ENCODE results near the gene ARPIN. TPM values are rescaled to one million over a fixed set of nuclear protein-coding genes. Genes with fewer than 3 reads are reported as not detected.

ARPIN gene
- total and polyA plus RNA-seq, 2 experiments from 2014 or later: 0.79 to 2.8 TPM

DNA sequence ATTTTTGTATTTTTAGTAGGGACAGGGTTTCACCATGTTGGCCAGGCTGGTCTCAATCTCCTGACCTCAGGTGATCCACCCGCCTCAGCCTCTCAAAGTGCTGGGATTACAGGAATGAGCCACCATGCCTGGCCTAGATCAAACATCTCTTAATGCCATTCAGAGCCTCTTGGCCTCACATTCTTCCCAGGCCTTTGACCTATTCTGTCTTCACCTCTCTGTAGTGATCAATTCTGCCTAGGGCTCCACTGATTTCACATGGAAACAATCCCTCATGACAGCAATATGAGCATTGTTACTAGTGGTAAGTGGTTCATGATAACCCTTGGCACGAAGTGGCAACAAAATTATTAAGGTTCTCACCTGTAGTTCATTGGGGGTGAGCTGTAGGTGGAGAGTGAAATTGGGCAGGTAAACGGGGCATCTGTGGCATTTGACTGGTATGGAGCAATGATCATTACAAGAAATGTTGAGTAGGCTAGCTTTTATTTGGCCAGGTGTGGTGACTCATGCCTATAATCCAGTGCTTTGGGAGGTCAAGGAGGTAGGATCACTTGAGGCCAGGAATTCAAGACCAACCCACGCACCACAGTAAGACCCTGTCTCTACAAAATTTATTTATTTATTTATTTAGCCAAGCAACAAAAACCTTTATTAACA lies 4.8 kb upstream of the ARPIN start:
- Histone ChIP-seq H3K4me1 (ENCODE audit: insufficient read depth) (peaks cover 8% of the 10 kb centered on the region), H3K27ac (ENCODE audit: low read depth) (no peak overlapping the region), H3K4me2 (no peak overlapping the region), H3K79me2 (replicated peaks; ENCODE audit: insufficient read depth) (no peaks in the 10 kb centered on the region), H3F3A (replicated peaks; ENCODE audit: low read depth) (no peaks in the 10 kb centered on the region), H3K4me3 (no peak overlapping the region), H4K20me1 (replicated peaks; ENCODE audit: insufficient read depth) (no peaks in the 10 kb centered on the region), H3K36me3 (ENCODE audit: insufficient read depth) (no peaks in the 10 kb centered on the region), H2AFZ (no peak overlapping the region), H3K9me2 (ENCODE audit: insufficient read depth) (no peaks in the 10 kb centered on the region), H3K27me3 (ENCODE audit: insufficient read depth) (no peaks in the 10 kb centered on the region)
- no peaks in the 10 kb centered on the region for H3K36me3 Mint-ChIP-seq (ENCODE audit: low read depth)
- ATAC-seq: no peak
- H3K27ac Mint-ChIP-seq: no peak overlapping the region
- peaks cover 7% of the 10 kb centered on the region; the same call in 2 of the 3 replicates for H3K4me1 Mint-ChIP-seq
- no peak for TF ChIP-seq STAT1 (IDR thresholded peaks at IDR 0.05; ENCODE audit: unreplicated experiment)
- no peak for TF ChIP-seq EZH2 (IDR thresholded peaks at IDR 0.05; ENCODE audit: low read depth, unreplicated experiment)
- no peak for DNase-seq (ENCODE audit: low spot score)
- no peaks in the 10 kb centered on the region for H3K9me3 Mint-ChIP-seq
- no peaks in the 10 kb centered on the region for H3K27me3 Mint-ChIP-seq (ENCODE audit: insufficient read depth, low read depth, poor library complexity)
- H3K4me3 Mint-ChIP-seq: no peak overlapping the region

DNA sequence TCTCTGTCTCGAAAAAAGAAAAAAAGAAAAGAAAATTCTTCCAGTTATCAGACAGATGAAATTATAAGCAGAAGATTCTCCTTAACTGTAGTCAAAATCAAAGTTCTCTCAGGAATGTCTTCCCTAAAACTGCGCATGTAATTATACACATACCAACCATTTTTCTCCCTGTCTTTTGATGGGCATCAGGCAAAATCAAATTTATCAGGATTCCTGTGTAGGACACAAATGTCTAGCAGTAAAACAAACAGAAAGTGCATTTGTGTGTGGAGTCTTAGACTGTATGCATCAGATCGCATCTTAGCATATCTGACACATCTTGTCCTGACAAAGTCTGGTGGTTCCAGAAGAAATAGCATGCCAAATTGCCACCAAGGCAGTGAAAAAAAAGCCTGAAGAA lies 3.9 kb upstream of the ARPIN start:
- H3K27ac Mint-ChIP-seq: no peak overlapping the region
- H3K9me3 Mint-ChIP-seq: no peaks in the 10 kb centered on the region
- H3K4me3 Mint-ChIP-seq: no peak overlapping the region
- DNase-seq (ENCODE audit: low spot score) (no peak), ATAC-seq (no peak)
- no peaks in the 10 kb centered on the region for H3K36me3 Mint-ChIP-seq (ENCODE audit: low read depth)
- Histone ChIP-seq H3K36me3 (ENCODE audit: insufficient read depth) (no peaks in the 10 kb centered on the region), H2AFZ (no peak overlapping the region), H3K27ac (ENCODE audit: low read depth) (no peak overlapping the region), H3K4me3 (no peak overlapping the region), H3F3A (replicated peaks; ENCODE audit: low read depth) (no peaks in the 10 kb centered on the region), H3K79me2 (replicated peaks; ENCODE audit: insufficient read depth) (no peaks in the 10 kb centered on the region), H3K4me2 (no peak overlapping the region), H3K9me2 (ENCODE audit: insufficient read depth) (no peaks in the 10 kb centered on the region), H3K27me3 (ENCODE audit: insufficient read depth) (peaks cover 4% of the 10 kb centered on the region), H3K4me1 (ENCODE audit: insufficient read depth) (peaks cover 8% of the 10 kb centered on the region), H4K20me1 (replicated peaks; ENCODE audit: insufficient read depth) (no peaks in the 10 kb centered on the region)
- peaks cover 10% of the 10 kb centered on the region; the same call in 2 of the 3 replicates for H3K4me1 Mint-ChIP-seq
- H3K27me3 Mint-ChIP-seq (ENCODE audit: insufficient read depth, low read depth, poor library complexity): peaks cover 5% of the 10 kb centered on the region
- TF ChIP-seq NANOG (IDR thresholded peaks at IDR 0.05; ENCODE audit: borderline replicate concordance) (no peak), ZNF114 (CRISPR knock-in tag; IDR thresholded peaks at IDR 0.05) (no peak), POLR2AphosphoS5 (IDR thresholded peaks at IDR 0.05; ENCODE audit: low read depth) (no peak), EZH2phosphoT487 (IDR thresholded peaks at IDR 0.05; ENCODE audit: unreplicated experiment) (no peak), STAT1 (IDR thresholded peaks at IDR 0.05; ENCODE audit: unreplicated experiment) (no peak), ZNF331 (CRISPR knock-in tag; IDR thresholded peaks at IDR 0.05; ENCODE audit: low read depth) (no peak), CREB1 (CRISPR knock-in tag; IDR thresholded peaks at IDR 0.05; ENCODE audit: low read depth) (no peak)
- TF ChIP-seq, protein P1, sequence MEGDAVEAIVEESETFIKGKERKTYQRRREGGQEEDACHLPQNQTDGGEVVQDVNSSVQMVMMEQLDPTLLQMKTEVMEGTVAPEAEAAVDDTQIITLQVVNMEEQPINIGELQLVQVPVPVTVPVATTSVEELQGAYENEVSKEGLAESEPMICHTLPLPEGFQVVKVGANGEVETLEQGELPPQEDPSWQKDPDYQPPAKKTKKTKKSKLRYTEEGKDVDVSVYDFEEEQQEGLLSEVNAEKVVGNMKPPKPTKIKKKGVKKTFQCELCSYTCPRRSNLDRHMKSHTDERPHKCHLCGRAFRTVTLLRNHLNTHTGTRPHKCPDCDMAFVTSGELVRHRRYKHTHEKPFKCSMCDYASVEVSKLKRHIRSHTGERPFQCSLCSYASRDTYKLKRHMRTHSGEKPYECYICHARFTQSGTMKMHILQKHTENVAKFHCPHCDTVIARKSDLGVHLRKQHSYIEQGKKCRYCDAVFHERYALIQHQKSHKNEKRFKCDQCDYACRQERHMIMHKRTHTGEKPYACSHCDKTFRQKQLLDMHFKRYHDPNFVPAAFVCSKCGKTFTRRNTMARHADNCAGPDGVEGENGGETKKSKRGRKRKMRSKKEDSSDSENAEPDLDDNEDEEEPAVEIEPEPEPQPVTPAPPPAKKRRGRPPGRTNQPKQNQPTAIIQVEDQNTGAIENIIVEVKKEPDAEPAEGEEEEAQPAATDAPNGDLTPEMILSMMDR (conservative IDR thresholded peaks at IDR 0.05; ENCODE audit: low read depth in 2 of 2): no peak
- TF ChIP-seq, protein P2, sequence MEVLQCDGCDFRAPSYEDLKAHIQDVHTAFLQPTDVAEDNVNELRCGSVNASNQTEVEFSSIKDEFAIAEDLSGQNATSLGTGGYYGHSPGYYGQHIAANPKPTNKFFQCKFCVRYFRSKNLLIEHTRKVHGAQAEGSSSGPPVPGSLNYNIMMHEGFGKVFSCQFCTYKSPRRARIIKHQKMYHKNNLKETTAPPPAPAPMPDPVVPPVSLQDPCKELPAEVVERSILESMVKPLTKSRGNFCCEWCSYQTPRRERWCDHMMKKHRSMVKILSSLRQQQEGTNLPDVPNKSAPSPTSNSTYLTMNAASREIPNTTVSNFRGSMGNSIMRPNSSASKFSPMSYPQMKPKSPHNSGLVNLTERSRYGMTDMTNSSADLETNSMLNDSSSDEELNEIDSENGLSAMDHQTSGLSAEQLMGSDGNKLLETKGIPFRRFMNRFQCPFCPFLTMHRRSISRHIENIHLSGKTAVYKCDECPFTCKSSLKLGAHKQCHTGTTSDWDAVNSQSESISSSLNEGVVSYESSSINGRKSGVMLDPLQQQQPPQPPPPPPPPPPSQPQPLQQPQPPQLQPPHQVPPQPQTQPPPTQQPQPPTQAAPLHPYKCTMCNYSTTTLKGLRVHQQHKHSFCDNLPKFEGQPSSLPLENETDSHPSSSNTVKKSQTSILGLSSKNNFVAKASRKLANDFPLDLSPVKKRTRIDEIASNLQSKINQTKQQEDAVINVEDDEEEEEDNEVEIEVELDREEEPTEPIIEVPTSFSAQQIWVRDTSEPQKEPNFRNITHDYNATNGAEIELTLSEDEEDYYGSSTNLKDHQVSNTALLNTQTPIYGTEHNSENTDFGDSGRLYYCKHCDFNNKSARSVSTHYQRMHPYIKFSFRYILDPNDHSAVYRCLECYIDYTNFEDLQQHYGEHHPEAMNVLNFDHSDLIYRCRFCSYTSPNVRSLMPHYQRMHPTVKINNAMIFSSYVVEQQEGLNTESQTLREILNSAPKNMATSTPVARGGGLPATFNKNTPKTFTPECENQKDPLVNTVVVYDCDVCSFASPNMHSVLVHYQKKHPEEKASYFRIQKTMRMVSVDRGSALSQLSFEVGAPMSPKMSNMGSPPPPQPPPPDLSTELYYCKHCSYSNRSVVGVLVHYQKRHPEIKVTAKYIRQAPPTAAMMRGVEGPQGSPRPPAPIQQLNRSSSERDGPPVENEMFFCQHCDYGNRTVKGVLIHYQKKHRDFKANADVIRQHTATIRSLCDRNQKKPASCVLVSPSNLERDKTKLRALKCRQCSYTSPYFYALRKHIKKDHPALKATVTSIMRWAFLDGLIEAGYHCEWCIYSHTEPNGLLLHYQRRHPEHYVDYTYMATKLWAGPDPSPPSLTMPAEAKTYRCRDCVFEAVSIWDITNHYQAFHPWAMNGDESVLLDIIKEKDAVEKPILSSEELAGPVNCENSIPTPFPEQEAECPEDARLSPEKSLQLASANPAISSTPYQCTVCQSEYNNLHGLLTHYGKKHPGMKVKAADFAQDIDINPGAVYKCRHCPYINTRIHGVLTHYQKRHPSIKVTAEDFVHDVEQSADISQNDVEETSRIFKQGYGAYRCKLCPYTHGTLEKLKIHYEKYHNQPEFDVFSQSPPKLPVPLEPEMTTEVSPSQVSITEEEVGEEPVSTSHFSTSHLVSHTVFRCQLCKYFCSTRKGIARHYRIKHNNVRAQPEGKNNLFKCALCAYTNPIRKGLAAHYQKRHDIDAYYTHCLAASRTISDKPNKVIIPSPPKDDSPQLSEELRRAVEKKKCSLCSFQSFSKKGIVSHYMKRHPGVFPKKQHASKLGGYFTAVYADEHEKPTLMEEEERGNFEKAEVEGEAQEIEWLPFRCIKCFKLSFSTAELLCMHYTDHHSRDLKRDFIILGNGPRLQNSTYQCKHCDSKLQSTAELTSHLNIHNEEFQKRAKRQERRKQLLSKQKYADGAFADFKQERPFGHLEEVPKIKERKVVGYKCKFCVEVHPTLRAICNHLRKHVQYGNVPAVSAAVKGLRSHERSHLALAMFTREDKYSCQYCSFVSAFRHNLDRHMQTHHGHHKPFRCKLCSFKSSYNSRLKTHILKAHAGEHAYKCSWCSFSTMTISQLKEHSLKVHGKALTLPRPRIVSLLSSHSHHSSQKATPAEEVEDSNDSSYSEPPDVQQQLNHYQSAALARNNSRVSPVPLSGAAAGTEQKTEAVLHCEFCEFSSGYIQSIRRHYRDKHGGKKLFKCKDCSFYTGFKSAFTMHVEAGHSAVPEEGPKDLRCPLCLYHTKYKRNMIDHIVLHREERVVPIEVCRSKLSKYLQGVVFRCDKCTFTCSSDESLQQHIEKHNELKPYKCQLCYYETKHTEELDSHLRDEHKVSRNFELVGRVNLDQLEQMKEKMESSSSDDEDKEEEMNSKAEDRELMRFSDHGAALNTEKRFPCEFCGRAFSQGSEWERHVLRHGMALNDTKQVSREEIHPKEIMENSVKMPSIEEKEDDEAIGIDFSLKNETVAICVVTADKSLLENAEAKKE (CRISPR knock-in tag; IDR thresholded peaks at IDR 0.05): no peak
